C4-2B (cell line): Measurements from ENCODE around the gene TASP1.
"Not testable (repeated sequence)": the region's sequence is repeated elsewhere in the genome, so short reads cannot be mapped to it uniquely, and the experiment has no call there.

Source experiments
- ZFX ChIP-seq: fragments of 450-650 bp; IDR thresholded peaks from 2 replicates; pipeline ENCODE4 v1.6.1; 2017
- TF ChIP-seq, protein P1 (sequence below): fragments of 450-650 bp; conservative IDR thresholded peaks from 2 replicates; pipeline ENCODE4 v1.5.1; 2017; ENCODE audit warnings: mild to moderate bottlenecking

DNA sequence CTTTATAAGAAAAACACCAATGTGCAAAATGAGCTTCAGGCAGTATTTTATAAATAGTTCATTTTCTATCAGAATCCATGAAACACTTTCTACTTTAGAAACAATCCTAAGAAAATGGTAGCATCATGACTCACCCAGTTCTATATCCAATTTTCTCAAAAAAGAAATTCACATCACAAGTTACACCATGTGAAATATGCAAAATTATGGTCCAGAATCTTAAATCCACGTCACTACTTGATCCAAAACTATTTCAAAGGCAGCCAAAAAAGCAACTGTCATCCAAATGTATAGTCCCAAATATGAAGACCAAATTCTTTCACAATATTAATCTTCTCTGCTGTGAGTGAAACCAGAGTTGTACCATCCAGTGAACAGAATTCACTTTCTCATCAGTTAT is 19.3 kb downstream of the TASP1 start:
- TF ChIP-seq, protein P1, sequence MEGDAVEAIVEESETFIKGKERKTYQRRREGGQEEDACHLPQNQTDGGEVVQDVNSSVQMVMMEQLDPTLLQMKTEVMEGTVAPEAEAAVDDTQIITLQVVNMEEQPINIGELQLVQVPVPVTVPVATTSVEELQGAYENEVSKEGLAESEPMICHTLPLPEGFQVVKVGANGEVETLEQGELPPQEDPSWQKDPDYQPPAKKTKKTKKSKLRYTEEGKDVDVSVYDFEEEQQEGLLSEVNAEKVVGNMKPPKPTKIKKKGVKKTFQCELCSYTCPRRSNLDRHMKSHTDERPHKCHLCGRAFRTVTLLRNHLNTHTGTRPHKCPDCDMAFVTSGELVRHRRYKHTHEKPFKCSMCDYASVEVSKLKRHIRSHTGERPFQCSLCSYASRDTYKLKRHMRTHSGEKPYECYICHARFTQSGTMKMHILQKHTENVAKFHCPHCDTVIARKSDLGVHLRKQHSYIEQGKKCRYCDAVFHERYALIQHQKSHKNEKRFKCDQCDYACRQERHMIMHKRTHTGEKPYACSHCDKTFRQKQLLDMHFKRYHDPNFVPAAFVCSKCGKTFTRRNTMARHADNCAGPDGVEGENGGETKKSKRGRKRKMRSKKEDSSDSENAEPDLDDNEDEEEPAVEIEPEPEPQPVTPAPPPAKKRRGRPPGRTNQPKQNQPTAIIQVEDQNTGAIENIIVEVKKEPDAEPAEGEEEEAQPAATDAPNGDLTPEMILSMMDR = not testable (repeated sequence)
- TF ChIP-seq ZFX = not testable (repeated sequence)
